GM12801 (cell line): ENCODE results near the gene OSTF1.

ENCODE experiments used
- TF ChIP-seq, protein P1 (sequence below): IDR thresholded peaks from one replicate; pipeline ENCODE4 v1.5.1; 2011; ENCODE audit warnings: control low read depth; ENCODE audit not compliant: insufficient read length; ENCODE audit errors: extremely low read depth

Gene OSTF1

DNA sequence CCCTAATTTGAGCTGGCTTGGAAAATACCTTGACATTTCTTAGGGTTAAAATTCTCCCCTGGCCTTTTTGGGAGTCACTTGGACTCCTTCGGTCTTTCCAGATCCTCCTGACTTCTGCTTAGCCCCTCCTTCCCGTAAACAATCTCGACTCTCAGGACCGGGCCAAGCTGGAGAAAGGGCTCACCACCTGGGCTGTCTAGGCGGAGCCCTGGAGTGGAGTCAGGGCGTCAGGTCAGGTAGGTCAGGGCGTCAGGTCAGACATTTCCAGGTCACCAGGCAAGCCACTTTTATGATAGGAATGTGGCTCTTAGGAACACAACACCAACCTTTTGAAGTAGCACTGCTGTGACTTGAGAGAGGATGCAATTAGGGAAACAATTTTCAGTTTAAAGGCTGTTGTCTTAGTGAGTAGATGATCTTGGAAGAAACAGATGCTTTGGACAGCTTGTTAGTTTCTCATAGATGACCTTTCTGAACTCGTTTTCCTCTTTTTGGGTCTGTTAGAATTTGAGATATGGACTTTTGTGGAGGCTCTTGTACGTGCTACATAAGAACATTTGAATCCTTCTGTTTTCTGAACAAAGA is 12.8 kb downstream of the OSTF1 start:
- TF ChIP-seq, protein P1, sequence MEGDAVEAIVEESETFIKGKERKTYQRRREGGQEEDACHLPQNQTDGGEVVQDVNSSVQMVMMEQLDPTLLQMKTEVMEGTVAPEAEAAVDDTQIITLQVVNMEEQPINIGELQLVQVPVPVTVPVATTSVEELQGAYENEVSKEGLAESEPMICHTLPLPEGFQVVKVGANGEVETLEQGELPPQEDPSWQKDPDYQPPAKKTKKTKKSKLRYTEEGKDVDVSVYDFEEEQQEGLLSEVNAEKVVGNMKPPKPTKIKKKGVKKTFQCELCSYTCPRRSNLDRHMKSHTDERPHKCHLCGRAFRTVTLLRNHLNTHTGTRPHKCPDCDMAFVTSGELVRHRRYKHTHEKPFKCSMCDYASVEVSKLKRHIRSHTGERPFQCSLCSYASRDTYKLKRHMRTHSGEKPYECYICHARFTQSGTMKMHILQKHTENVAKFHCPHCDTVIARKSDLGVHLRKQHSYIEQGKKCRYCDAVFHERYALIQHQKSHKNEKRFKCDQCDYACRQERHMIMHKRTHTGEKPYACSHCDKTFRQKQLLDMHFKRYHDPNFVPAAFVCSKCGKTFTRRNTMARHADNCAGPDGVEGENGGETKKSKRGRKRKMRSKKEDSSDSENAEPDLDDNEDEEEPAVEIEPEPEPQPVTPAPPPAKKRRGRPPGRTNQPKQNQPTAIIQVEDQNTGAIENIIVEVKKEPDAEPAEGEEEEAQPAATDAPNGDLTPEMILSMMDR = no peak

DNA sequence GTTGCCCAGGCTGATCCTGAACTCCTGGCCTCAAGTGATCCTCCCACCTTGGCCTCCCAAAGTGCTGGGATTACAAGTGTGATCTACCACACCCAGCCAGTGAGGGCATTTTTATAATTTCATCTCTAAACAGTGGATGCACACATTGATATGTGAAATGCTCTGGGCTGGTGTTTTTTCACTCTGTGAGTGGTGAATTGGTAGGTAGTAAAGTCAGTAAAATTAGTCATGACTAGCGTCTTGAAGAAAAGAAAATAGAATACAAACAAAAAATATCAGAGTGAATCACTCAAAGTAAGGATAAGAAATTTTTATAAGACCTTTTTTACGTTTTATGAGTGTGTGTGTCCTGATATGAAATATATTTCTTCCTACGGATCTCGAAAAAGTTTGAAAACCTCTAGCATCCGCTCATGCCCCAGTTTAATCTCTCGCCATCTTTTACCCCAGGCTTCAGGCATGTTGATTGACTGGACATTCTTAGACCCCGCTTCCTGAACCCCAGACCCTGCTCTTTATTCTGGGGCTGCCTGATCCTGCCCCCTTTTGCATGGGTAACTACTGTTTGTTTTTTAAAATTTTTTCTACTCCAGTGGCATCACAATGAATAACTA is 14.0 kb downstream of the OSTF1 start:
- TF ChIP-seq, protein P1 = no peak

DNA sequence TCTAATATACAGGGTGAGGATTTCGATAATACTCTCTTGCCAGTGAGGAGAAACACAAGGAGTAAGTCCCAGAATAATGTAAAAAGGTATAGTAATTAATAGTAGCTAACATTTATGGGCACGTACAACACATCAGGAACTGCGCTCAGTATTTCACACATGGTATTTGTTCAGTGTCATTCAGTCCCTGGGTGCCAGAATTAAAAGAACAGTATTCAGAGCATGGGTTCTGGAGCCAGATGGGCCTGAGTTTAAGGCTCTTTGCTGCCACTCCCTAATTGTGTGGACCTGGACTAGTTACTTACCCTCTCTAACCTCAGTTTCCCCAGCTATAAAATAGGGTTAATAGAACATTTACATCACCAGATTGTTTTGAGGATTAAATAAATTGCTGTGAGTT is 16.3 kb downstream of the OSTF1 start:
- TF ChIP-seq, protein P1 = no peak

DNA sequence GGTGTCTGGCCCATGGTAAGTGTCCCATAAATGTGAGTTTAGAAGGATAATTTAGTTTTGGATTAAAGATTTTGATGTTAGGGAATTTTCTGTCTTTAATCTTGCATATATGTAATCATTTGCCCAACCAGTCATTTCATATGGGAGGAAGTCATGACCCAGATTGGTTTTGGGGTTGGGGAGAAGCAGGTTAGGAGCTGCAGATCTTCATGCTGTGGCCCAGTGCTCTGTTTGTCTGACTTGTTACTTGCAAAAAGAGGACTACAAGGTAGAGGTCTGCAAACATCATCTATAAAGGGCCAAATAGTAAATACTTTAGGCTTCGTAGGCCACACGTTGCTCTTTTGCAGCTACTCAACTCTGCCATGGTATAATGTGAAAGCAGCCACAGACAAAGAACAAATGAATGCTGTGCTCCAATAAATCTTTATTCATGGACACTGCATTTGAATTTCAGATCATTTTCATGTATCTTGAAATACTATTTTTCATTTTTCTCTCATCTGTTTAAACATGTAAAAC is 16.8 kb downstream of the OSTF1 start:
- TF ChIP-seq, protein P1 = no peak

DNA sequence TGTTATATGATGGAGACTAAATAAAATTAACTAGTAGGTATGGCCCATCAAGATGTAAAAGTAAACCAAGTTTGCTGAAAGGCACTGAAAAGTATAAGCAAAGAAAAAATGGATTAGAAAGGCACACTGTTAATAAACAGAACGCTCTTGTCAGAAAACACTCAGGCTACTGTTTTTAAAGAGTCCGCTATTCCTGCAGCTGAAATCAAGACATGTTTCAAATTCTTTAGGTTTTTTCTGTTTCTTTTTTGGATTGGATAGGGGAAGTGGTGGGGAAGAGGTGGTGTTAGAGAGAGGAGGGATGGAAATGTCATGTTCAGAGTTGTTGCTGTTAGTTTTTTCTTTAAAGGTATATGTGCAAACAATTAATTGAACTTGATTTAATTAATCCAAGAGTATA is 17.5 kb downstream of the OSTF1 start:
- TF ChIP-seq, protein P1 = no peak

DNA sequence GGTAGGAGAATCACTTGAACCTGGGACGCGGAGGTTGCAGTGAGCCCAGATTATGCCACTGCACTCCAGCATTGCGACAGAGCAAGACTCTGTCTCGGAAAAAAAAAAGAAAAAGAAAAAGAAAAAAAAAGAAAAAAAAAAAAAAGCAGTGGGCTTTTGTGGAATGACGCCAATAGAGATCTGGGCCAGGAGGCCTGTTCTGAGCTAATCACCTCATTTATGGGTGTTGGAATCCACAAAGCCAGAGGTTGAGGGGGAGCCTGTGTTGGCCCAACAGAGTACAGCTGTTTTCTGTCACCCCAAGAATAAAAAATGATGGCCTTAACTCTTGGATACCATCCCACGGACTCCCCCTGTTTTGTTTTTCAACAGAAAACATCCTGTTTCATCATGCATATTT is 18.5 kb downstream of the OSTF1 start:
- TF ChIP-seq, protein P1 = no peak

DNA sequence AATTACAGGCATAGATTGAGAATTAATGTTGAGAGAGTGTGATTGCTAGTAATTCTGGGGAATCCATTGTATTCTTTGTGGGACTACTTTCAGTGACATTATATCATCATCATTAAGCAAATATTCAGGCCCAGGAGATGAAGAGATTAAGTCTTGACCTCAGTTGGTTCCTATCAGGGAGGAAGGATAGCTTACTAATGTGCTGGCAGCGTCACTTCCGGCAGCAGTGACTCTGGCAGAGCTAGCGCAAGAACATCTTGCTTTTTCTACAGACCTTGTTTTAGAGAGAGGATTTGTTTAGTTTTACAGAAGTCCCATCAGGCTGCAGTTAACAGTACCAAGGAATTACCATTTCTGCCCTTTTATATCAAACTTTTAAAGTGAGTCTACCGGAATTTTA is 20.3 kb downstream of the OSTF1 start:
- TF ChIP-seq, protein P1 = no peak
